SK-N-SH (cell line): ENCODE data around the gene BEX4. TPM values are rescaled to one million over a fixed set of nuclear protein-coding genes. Genes with fewer than 3 reads are reported as not detected.
"Not testable (repeated sequence)": the region's sequence is repeated elsewhere in the genome, so short reads cannot be mapped to it uniquely, and the experiment has no call there.

Experiments used
- CTCF ChIA-PET: fragments of 300-600, 350-600 bp; formaldehyde crosslinking; extraction: SDS; loops from one replicate; lab custom pipeline; 2021; lab: Yijun Ruan, JAX
- POLR2A ChIA-PET: fragments of 350-600 bp; sonication (Branson Sonifier 250); formaldehyde crosslinking; extraction: SDS; loops from one replicate; lab custom pipeline; 2020; ENCODE audit warnings: antibody characterized with exemption, inconsistent platforms; lab: Yijun Ruan, JAX
- DNase-seq: peaks from one replicate; pipeline ENCODE4 v3.0.0; 2012
- H2AFZ ChIP-seq: fragments of 200-600 bp; sonication (generic); 2 replicates; pipeline ENCODE4 v1.8.1; 2016; ENCODE audit warnings: antibody characterized with exemption, mild to moderate bottlenecking, low read depth
- H3F3A ChIP-seq: fragments of 200-600 bp; sonication (generic); replicated peaks from 2 replicates; pipeline ENCODE3; 2016; ENCODE audit warnings: antibody characterized with exemption, mild to moderate bottlenecking; ENCODE audit not compliant: insufficient read depth
- H3K27ac ChIP-seq, 2 experiments: fragments of 200-500 bp in 1 of 2; fragments of 200-600 bp in 1 of 2; sonication (Bioruptor generic) in 1 of 2; sonication (generic), shearing (Covaris generic) in 1 of 2; 2 replicates each; pipeline versions ENCODE4 v1.5.1 to v1.6.1; 2014 to 2016; ENCODE audit warnings: low read depth in 2 of 2, inconsistent platforms in 1 of 2, low read length in 1 of 2, mild to moderate bottlenecking in 1 of 2, mixed read lengths in 1 of 2
- H3K27me3 ChIP-seq: fragments of 200-600 bp; sonication (generic), shearing (Covaris generic); 2 replicates; pipeline ENCODE4 v1.6.1; 2016; ENCODE audit warnings: mixed run types; ENCODE audit not compliant: insufficient read depth
- H3K36me3 ChIP-seq, 2 experiments: fragments of 200-500 bp in 1 of 2; fragments of 200-600 bp in 1 of 2; sonication (Bioruptor generic) in 1 of 2; sonication (generic) in 1 of 2; replicated peaks in 1 of 2; 2 replicates each; pipeline versions ENCODE3 to v1.5.1; 2014 to 2016; ENCODE audit warnings: low read length in 1 of 2, mild to moderate bottlenecking in 1 of 2; ENCODE audit not compliant: insufficient read depth in 2 of 2, control insufficient read depth in 1 of 2
- H3K4me1 ChIP-seq, 2 experiments: fragments of 200-500 bp in 1 of 2; fragments of 200-600 bp in 1 of 2; sonication (Bioruptor generic) in 1 of 2; sonication (generic), shearing (Covaris generic) in 1 of 2; 2 replicates each; pipeline versions ENCODE4 v1.5.1 to v1.6.1; 2014 to 2016; ENCODE audit warnings: low read depth in 1 of 2, low read length in 1 of 2, mixed run types in 1 of 2; ENCODE audit not compliant: insufficient read depth in 2 of 2, control insufficient read depth in 1 of 2
- H3K4me2 ChIP-seq: fragments of 200-600 bp; sonication (generic), shearing (Covaris generic); 2 replicates; pipeline ENCODE4 v1.6.1; 2017; ENCODE audit warnings: mixed run types
- H3K4me3 ChIP-seq, 2 experiments: fragments of 200-500 bp in 1 of 2; fragments of 200-600 bp in 1 of 2; sonication (Bioruptor generic) in 1 of 2; sonication (generic), shearing (Covaris generic) in 1 of 2; 2 replicates each; pipeline versions ENCODE4 v1.5.1 to v1.8.1; 2014 to 2016; ENCODE audit warnings: low read depth in 2 of 2, inconsistent platforms in 1 of 2, low read length in 1 of 2, mild to moderate bottlenecking in 1 of 2, mixed read lengths in 1 of 2, moderate library complexity in 1 of 2
- H3K79me2 ChIP-seq: fragments of 200-600 bp; sonication (generic); 2 replicates; pipeline ENCODE4 v1.8.1; 2017; ENCODE audit warnings: mild to moderate bottlenecking; ENCODE audit not compliant: insufficient read depth
- H3K9ac ChIP-seq: fragments of 200-600 bp; sonication (generic); 2 replicates; pipeline ENCODE4 v1.6.1; 2017; ENCODE audit warnings: mixed run types
- H3K9me2 ChIP-seq: fragments of 200-600 bp; sonication (generic); 2 replicates; pipeline ENCODE4 v1.6.1; 2017; ENCODE audit warnings: mixed run types
- H3K9me3 ChIP-seq: fragments of 200-600 bp; sonication (generic); 2 replicates; pipeline ENCODE4 v1.6.1; 2017; ENCODE audit warnings: mixed run types, mild to moderate bottlenecking, moderate library complexity
- H4K20me1 ChIP-seq: fragments of 200-600 bp; sonication (generic); 2 replicates; pipeline ENCODE4 v1.6.1; 2017; ENCODE audit warnings: mild to moderate bottlenecking, mixed run types; ENCODE audit not compliant: insufficient read depth
- CHD2 ChIP-seq: fragments of 150-350 bp; IDR thresholded peaks from 2 replicates; pipeline ENCODE4 v1.6.1; 2018; ENCODE audit warnings: low read length; ENCODE audit not compliant: partially characterized antibody
- EZH2phosphoT487 ChIP-seq: fragments of 200-600 bp; sonication (generic); IDR thresholded peaks from 2 replicates; pipeline ENCODE4 v1.6.1; 2017; ENCODE audit warnings: low read depth, mixed run types, mild to moderate bottlenecking, antibody characterized with exemption, moderate library complexity, borderline replicate concordance
- FOXJ3 ChIP-seq: sonication (generic); formaldehyde crosslinking; IDR thresholded peaks from 2 replicates; pipeline ENCODE4 v1.5.1; 2020; ENCODE audit warnings: mild to moderate bottlenecking, missing genetic modification reagents
- GABPA ChIP-seq: IDR thresholded peaks from 2 replicates; pipeline ENCODE4 v1.4.0; 2012; ENCODE audit warnings: low read depth, mild to moderate bottlenecking
- GATA2 ChIP-seq: sonication (generic); formaldehyde crosslinking; IDR thresholded peaks from 2 replicates; pipeline ENCODE4 v1.5.0; 2020; ENCODE audit warnings: mild to moderate bottlenecking, missing genetic modification reagents
- MEF2A ChIP-seq: IDR thresholded peaks from 2 replicates; pipeline ENCODE4 v1.4.0; 2012; ENCODE audit warnings: low read depth, borderline replicate concordance
- MXI1 ChIP-seq: IDR thresholded peaks from 2 replicates; pipeline ENCODE4 v1.6.1; 2012; ENCODE audit warnings: mild to moderate bottlenecking, low read depth, low read length, improper control_type of control experiment
- NRF1 ChIP-seq: IDR thresholded peaks from 2 replicates; pipeline ENCODE4 v1.6.1; 2012; ENCODE audit warnings: low read depth, mild to moderate bottlenecking, low read length
- RAD21 ChIP-seq: IDR thresholded peaks from 2 replicates; pipeline ENCODE4 v1.6.1; 2012; ENCODE audit warnings: mild to moderate bottlenecking, low read length
- RCOR1 ChIP-seq: fragments of 150-350 bp; IDR thresholded peaks from 2 replicates; pipeline ENCODE4 v1.6.1; 2017; ENCODE audit warnings: antibody characterized with exemption, low read length
- RFX5 ChIP-seq: IDR thresholded peaks from 2 replicates; pipeline ENCODE4 v1.6.1; 2012; ENCODE audit warnings: mild to moderate bottlenecking, improper control_type of control experiment, low read length
- SIN3A ChIP-seq: IDR thresholded peaks from 2 replicates; pipeline ENCODE4 v1.6.1; 2012; ENCODE audit warnings: low read depth, mild to moderate bottlenecking, low read length, moderate library complexity, borderline replicate concordance
- TAF1 ChIP-seq: IDR thresholded peaks from 2 replicates; pipeline ENCODE4 v1.6.1; 2012; ENCODE audit warnings: low read depth, mild to moderate bottlenecking, low read length, moderate library complexity, borderline replicate concordance
- YY1 ChIP-seq: IDR thresholded peaks from 2 replicates; pipeline ENCODE4 v1.4.0; 2012; ENCODE audit warnings: low read depth, mild to moderate bottlenecking
- WGBS: methylation state at CpG from one replicate; pipeline ENCODE4 v1.1.6; 2017; ENCODE audit warnings: low lambda C conversion rate; 5-methylcytosine and 5-hydroxymethylcytosine counted together
- polyA plus RNA-seq, 3 experiments: library from polyadenylated mRNA; depleted of rRNA; stranded (reverse); fragments of >200 nt; gene quantifications; 2 replicates each; pipeline ENCODE4 v1.2.3, GENCODE V29; 2012
- TF ChIP-seq, protein P1 (sequence below): IDR thresholded peaks from 2 replicates; pipeline ENCODE4; 2012
- TF ChIP-seq, protein P2 (sequence below): IDR thresholded peaks from 2 replicates; pipeline ENCODE4 v1.4.0; 2012; ENCODE audit warnings: low read depth

BEX4 gene
- polyA plus RNA-seq, 1 of the 3 experiments (the other 2 are of a cell fraction) = 95.7 TPM

- TF ChIP-seq NRF1 (no peak), RCOR1 (no peak), CHD2 (no peak), EZH2phosphoT487 (no peak), MXI1 (peak; percentile 53; the same call in 1 of the 2 replicates)
These were observed at the start of gene BEX4 (continued) for GRCh38 chrX:103214870-103215424.

GRCh38 chrX:103170216-103170615 is 44.7 kb upstream of the BEX4 start:
- Histone ChIP-seq H3K9me3 (no peaks in the 10 kb centered on the region), H3K4me1 (no peaks in the 10 kb centered on the region), H3K27me3 (peaks cover 4% of the 10 kb centered on the region; the same call in 1 of the 2 replicates), H2AFZ (no peak overlapping the region; the same call in 1 of the 2 replicates), H4K20me1 (no peaks in the 10 kb centered on the region), H3K79me2 (no peaks in the 10 kb centered on the region)
- no peak for DNase-seq
- WGBS = 26% methylated on average over 3 of the region's 3 CpGs
- CTCF ChIA-PET = no interaction called here
- POLR2A ChIA-PET = no interaction called here
- TF ChIP-seq, protein P1, sequence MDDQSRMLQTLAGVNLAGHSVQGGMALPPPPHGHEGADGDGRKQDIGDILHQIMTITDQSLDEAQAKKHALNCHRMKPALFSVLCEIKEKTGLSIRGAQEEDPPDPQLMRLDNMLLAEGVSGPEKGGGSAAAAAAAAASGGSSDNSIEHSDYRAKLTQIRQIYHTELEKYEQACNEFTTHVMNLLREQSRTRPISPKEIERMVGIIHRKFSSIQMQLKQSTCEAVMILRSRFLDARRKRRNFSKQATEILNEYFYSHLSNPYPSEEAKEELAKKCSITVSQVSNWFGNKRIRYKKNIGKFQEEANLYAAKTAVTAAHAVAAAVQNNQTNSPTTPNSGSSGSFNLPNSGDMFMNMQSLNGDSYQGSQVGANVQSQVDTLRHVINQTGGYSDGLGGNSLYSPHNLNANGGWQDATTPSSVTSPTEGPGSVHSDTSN = no peak
- TF ChIP-seq, protein P2, sequence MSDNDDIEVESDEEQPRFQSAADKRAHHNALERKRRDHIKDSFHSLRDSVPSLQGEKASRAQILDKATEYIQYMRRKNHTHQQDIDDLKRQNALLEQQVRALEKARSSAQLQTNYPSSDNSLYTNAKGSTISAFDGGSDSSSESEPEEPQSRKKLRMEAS = no peak
- TF ChIP-seq TAF1 (no peak), SIN3A (no peak), MXI1 (no peak), FOXJ3 (CRISPR knock-in tag) (no peak), RAD21 (no peak)
- TF ChIP-seq, all 33 proteins: peak for 0
- Histone ChIP-seq H3K9ac (no peak overlapping the region), H3F3A (no peaks in the 10 kb centered on the region), H3K4me3 (no peak overlapping the region), H3K9me2 (no peaks in the 10 kb centered on the region), H3K4me2 (no peak overlapping the region), H3K36me3 (no peaks in the 10 kb centered on the region), H3K27ac (no peak overlapping the region)

- H3K27me3 ChIP-seq = 0 out of 2 replicates have a peak, but pooled peaks cover 4% of the 10 kb centered on the region
- no peak for DNase-seq
- POLR2A ChIA-PET = no interaction called here
- no peak overlapping the region for H3K27ac ChIP-seq
- no peaks in the 10 kb centered on the region for H3K79me2 ChIP-seq
- CTCF ChIA-PET = no interaction called here
- TF ChIP-seq, protein P2 = no peak
- TF ChIP-seq SIN3A (no peak), RFX5 (no peak), RAD21 (no peak), YY1 (no peak), GABPA (no peak), EZH2phosphoT487 (no peak), MXI1 (no peak), GATA2 (CRISPR knock-in tag) (no peak), MEF2A (no peak)
- TF ChIP-seq, protein P1 = no peak
- H3K9ac ChIP-seq = no peak overlapping the region
- no peaks in the 10 kb centered on the region for H3K9me2 ChIP-seq
- H3K4me2 ChIP-seq = no peak overlapping the region
- H3K36me3 ChIP-seq = no peaks in the 10 kb centered on the region
- no peaks in the 10 kb centered on the region for H3K9me3 ChIP-seq
- 46% methylated on average over 2 of the region's 2 CpGs for WGBS
- no peak overlapping the region for H3K4me3 ChIP-seq
- H4K20me1 ChIP-seq = no peaks in the 10 kb centered on the region
- H3K4me1 ChIP-seq = no peaks in the 10 kb centered on the region
- H2AFZ ChIP-seq = no peak overlapping the region
- no peaks in the 10 kb centered on the region for H3F3A ChIP-seq
These were observed 43.6 kb upstream of the BEX4 start for GRCh38 chrX:103171353-103171752.

DNA sequence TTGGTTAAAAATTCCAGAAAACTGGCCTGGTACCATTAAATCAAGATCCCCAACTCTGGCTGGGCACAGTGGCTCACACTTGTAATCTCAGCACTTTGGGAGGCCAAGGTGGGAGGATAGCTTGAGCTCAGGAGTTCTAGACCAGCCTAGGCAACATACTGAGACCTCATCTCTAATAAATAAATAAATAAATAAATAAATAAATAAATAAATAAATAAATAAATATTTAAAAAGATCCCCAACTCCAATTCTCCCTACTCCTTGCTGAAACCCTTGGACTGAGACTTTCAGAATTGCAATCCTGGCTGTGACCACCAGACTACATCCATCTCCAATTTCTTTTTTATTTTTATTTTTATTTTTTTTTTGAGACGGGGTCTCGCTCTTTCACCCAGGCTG is 39.7 kb upstream of the BEX4 start:
- 72% methylated on average over 2 of the region's 2 CpGs for WGBS
- H3K9ac ChIP-seq, POLR2A ChIA-PET: not testable (repeated sequence)

More for the DNA sequence above, 39.7 kb upstream of the BEX4 start:
- not testable (repeated sequence) for H3K79me2 ChIP-seq, H3K9me2 ChIP-seq, H3K4me3 ChIP-seq, H3K9me3 ChIP-seq, H3K27ac ChIP-seq, H3K36me3 ChIP-seq, H3K4me1 ChIP-seq, H3K4me2 ChIP-seq, H4K20me1 ChIP-seq, H2AFZ ChIP-seq, DNase-seq, H3F3A ChIP-seq
- CTCF ChIA-PET = interaction anchor here (0.7 to 4.4 kb wide), 8 partner anchors 8 to 241 kb away, joined by 3 to 31 read pairs (median 6); no protein-coding TSS in a partner anchor
- peaks cover 11% of the 10 kb centered on the region; the same call in 1 of the 2 replicates for H3K27me3 ChIP-seq
